GM10847 (cell line): ENCODE results near the gene IL4R.

Experiments
- POLR2A ChIP-seq: IDR thresholded peaks from 2 replicates; pipeline ENCODE4 v1.6.1; 2011; ENCODE audit not compliant: insufficient read length; ENCODE audit errors: extremely low read depth

The IL4R gene

GRCh38 chr16:27408012-27408601, 94.3 kb downstream of the IL4R start:
- TF ChIP-seq POLR2A, result no peak

- TF ChIP-seq POLR2A, result no peak
Observed at GRCh38 chr16:27408602-27409031, 94.8 kb downstream of the IL4R start.

GRCh38 chr16:27410761-27411160, 97.0 kb downstream of the IL4R start:
- TF ChIP-seq POLR2A, result no peak

GRCh38 chr16:27413956-27414355, 100.2 kb downstream of the IL4R start:
- TF ChIP-seq POLR2A, result no peak
